GM21576 (cell line): ENCODE data around the gene APOL5.
"Not testable (repeated sequence)": the region's sequence is repeated elsewhere in the genome, so short reads cannot be mapped to it uniquely, and the experiment has no call there.

ENCODE experiments used
- ATAC-seq: cut with Tn5 transposase; IDR thresholded peaks from one replicate; pipeline ENCODE4 v1.9.1; 2021; ENCODE audit warnings: mild to moderate bottlenecking, moderate library complexity; ENCODE audit not compliant: unreplicated experiment

The APOL5 gene

GRCh38 chr22:35708453-35708852 lies 9.2 kb upstream of the APOL5 start:
- ATAC-seq: no peak

GRCh38 chr22:35708917-35709316 lies 8.8 kb upstream of the APOL5 start:
- ATAC-seq: no peak

- ATAC-seq: no peak
Observed at GRCh38 chr22:35711336-35711735, 6.3 kb upstream of the APOL5 start.

GRCh38 chr22:35712672-35713071 lies 5.0 kb upstream of the APOL5 start:
- no peak for ATAC-seq

GRCh38 chr22:35719212-35719875 lies 1.7 kb downstream of the APOL5 start:
- no peak for ATAC-seq

- ATAC-seq: no peak
Observed at GRCh38 chr22:35721960-35722359, 4.3 kb downstream of the APOL5 start.

- ATAC-seq: no peak
Observed at GRCh38 chr22:35725521-35725920, 7.8 kb downstream of the APOL5 start.

- ATAC-seq: no peak
Observed at GRCh38 chr22:35726398-35726797, 8.7 kb downstream of the APOL5 start.

- no peak for ATAC-seq
Observed at GRCh38 chr22:35726933-35727332, 9.3 kb downstream of the APOL5 start.

- no peak for ATAC-seq
Observed at GRCh38 chr22:35727436-35727835, 9.8 kb downstream of the APOL5 start.

GRCh38 chr22:35728639-35729308 lies 11.1 kb downstream of the APOL5 start:
- no peak for ATAC-seq

GRCh38 chr22:35729309-35729698 lies 11.6 kb downstream of the APOL5 start:
- ATAC-seq: no peak

GRCh38 chr22:35731321-35731720 lies 13.6 kb downstream of the APOL5 start:
- no peak for ATAC-seq

- no peak for ATAC-seq
Observed at GRCh38 chr22:35732116-35732515, 14.4 kb downstream of the APOL5 start.

GRCh38 chr22:35733036-35733435 lies 15.4 kb downstream of the APOL5 start:
- no peak for ATAC-seq

- no peak for ATAC-seq
Observed at GRCh38 chr22:35733791-35734516, 16.3 kb downstream of the APOL5 start.

- no peak for ATAC-seq
Observed at GRCh38 chr22:35734517-35734827, 16.8 kb downstream of the APOL5 start.

GRCh38 chr22:35735542-35735941 lies 17.9 kb downstream of the APOL5 start:
- no peak for ATAC-seq

- no peak for ATAC-seq
Observed at GRCh38 chr22:35736166-35736565, 18.5 kb downstream of the APOL5 start.

GRCh38 chr22:35736701-35737100 lies 19.0 kb downstream of the APOL5 start:
- ATAC-seq: no peak

- ATAC-seq: not testable (repeated sequence)
Observed at GRCh38 chr22:35737886-35738285, 20.2 kb downstream of the APOL5 start.
